CD4-positive, alpha-beta T cell (primary cell): ENCODE measurements around the gene PCDHGB7. TPM values are rescaled to one million over a fixed set of nuclear protein-coding genes. Genes with fewer than 3 reads are reported as not detected.
A peak's percentile ranks its signal among the peaks of the same experiment; 100 is the strongest.
"Not testable (repeated sequence)": the region's sequence is repeated elsewhere in the genome, so short reads cannot be mapped to it uniquely, and the experiment has no call there.

Experiments
- ATAC-seq: fragments of 200-7000 bp; cut with Tn5 transposase; one replicate; pipeline ENCODE4 v1.10.0; 2022; ENCODE audit warnings: mild to moderate bottlenecking; ENCODE audit not compliant: poor library complexity
- CTCF ChIA-PET: fragments of 350-600 bp; sonication (Branson Sonifier 250); formaldehyde crosslinking; loops from one replicate; lab custom pipeline; 2021; ENCODE audit warnings: antibody characterized with exemption, inconsistent platforms; lab: Charles Lee
- POLR2A ChIA-PET: fragments of 350-600 bp; sonication (Branson Sonifier 250); formaldehyde crosslinking; loops from one replicate; lab custom pipeline; 2021; ENCODE audit warnings: antibody characterized with exemption, inconsistent platforms; lab: Charles Lee
- DNase-seq, 14 experiments: peaks; one replicate each; pipeline ENCODE4 v3.0.0-alpha.2; 2013 to 2020; ENCODE audit warnings: mixed read lengths in 2 of 14
- H3K27ac ChIP-seq, 2 donors: one replicate each; pipeline versions ENCODE4 v1.5.1 to v1.7.0; 2013; ENCODE audit warnings: low read length in 2 of 2, low read depth in 1 of 2, mild to moderate bottlenecking in 1 of 2
- H3K27me3 ChIP-seq, 2 experiments: 1 replicate in 1 of 2; 2 replicates in 1 of 2; pipeline versions ENCODE4 v1.6.1 to v1.7.0; 2013; ENCODE audit warnings: low read length in 2 of 2, control low read depth in 1 of 2, mild to moderate bottlenecking in 1 of 2, moderate library complexity in 1 of 2; ENCODE audit not compliant: insufficient read depth in 2 of 2, control insufficient read depth in 1 of 2
- H3K36me3 ChIP-seq: one replicate; pipeline ENCODE4 v1.6.1; 2013; ENCODE audit warnings: low read length, control low read depth; ENCODE audit not compliant: insufficient read depth
- H3K4me1 ChIP-seq: one replicate; pipeline ENCODE4 v1.6.1; 2013; ENCODE audit warnings: low read length, control low read depth; ENCODE audit not compliant: insufficient read depth
- H3K4me3 ChIP-seq: one replicate; pipeline ENCODE4 v1.5.1; 2013; ENCODE audit warnings: mild to moderate bottlenecking, low read length, moderate library complexity
- H3K9me3 ChIP-seq, 2 experiments: 1 replicate in 1 of 2; 2 replicates in 1 of 2; pipeline versions ENCODE4 v1.6.1 to v1.7.0; 2013; ENCODE audit warnings: low read length in 2 of 2, mild to moderate bottlenecking in 2 of 2, control low read depth in 1 of 2, moderate library complexity in 1 of 2; ENCODE audit not compliant: control insufficient read depth in 1 of 2, insufficient read depth in 1 of 2
- H3K27ac Mint-ChIP-seq: one replicate; pipeline ENCODE4 v1.8.0; 2020; ENCODE audit warnings: mixed read lengths
- H3K27me3 Mint-ChIP-seq: one replicate; pipeline ENCODE4 v1.8.0; 2021; ENCODE audit warnings: mixed read lengths
- H3K36me3 Mint-ChIP-seq: one replicate; pipeline ENCODE4 v1.8.0; 2021; ENCODE audit warnings: low read depth, mixed read lengths
- H3K4me1 Mint-ChIP-seq: one replicate; pipeline ENCODE4 v1.8.0; 2021; ENCODE audit warnings: low read depth, mixed read lengths
- H3K4me3 Mint-ChIP-seq: one replicate; pipeline ENCODE4 v1.8.0; 2020; ENCODE audit warnings: mild to moderate bottlenecking, mixed read lengths
- H3K9me3 Mint-ChIP-seq: one replicate; pipeline ENCODE4 v1.8.0; 2020; ENCODE audit warnings: mixed read lengths
- intact Hi-C, 2 experiments: fragments of 100-400 bp; cut with DNase I in 1 of 2; cut with micrococcal nuclease in 1 of 2; formaldehyde crosslinking; loops; one replicate each; pipeline versions ENCODE4 v1.15.1 to v1.9.0; 2023 to 2025; cut with DNase I, micrococcal nuclease
- total RNA-seq, 174 experiments: library from RNA in 2 of 174; stranded (reverse) in 2 of 174; gene quantifications; one replicate each; pipeline ENCODE4 v1.2.3 and lab custom pipeline; 2021 to 2026
- TF ChIP-seq, protein P1 (sequence below): fragments of 200-600 bp; IDR thresholded peaks from one replicate; pipeline ENCODE4 v1.8.0; 2022; ENCODE audit warnings: antibody characterized with exemption, mild to moderate bottlenecking

PCDHGB7 gene
- total RNA-seq, 2 experiments from 2014 or later: not detected

DNA sequence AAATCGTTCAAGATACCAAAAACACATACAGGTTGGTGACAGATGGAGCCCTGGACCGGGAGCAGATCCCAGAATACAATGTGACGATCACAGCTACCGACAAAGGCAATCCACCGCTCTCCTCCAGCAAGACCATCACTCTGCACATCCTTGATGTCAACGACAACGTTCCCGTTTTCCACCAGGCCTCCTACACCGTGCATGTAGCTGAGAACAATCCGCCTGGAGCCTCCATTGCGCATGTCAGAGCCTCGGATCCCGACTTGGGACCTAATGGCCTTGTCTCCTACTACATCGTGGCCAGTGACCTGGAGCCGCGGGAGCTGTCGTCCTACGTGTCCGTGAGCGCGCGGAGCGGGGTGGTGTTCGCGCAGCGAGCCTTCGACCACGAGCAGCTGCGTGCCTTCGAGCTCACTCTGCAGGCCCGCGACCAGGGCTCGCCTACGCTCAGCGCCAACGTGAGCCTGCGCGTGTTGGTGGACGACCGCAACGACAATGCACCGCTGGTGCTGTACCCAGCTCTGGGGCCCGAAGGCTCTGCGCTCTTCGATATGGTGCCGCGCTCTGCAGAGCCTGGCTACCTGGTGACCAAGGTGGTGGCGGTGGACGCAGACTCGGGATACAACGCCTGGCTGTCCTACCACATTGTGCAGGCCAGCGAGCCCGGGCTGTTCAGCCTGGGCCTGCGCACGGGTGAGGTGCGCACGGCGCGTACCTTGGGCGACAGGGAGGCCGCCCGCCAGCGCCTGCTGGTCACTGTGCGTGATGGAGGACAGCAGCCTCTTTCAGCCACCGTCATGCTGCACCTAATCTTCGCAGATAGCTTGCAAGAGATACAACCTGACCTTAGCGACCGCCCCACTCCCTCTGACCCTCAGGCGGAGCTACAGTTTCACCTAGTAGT, 45.7 kb upstream of the PCDHGB7 start:
- POLR2A ChIA-PET: no interaction called here
- Mint-ChIP-seq H3K9me3 (peaks cover 19% of the 10 kb centered on the region), H3K4me1 (peaks cover 11% of the 10 kb centered on the region), H3K4me3 (no peak overlapping the region), H3K36me3 (peaks cover 34% of the 10 kb centered on the region), H3K27ac (no peak overlapping the region), H3K27me3 (peaks cover 82% of the 10 kb centered on the region)
- Histone ChIP-seq H3K36me3 (no peaks in the 10 kb centered on the region), H3K27me3 (peaks cover 66 to 67% of the 10 kb centered on the region in 2 experiments), H3K4me3 (no peak overlapping the region), H3K27ac (no peak overlapping the region), H3K4me1 (peaks cover 8% of the 10 kb centered on the region), H3K9me3 (peaks cover 41 to 59% of the 10 kb centered on the region in 2 experiments)
- DNase-seq: no peak
- CTCF ChIA-PET: interaction anchor here (2.7 kb wide), 1 partner anchor 51 kb away, joined by 11 read pairs; the partner anchor contains the start of gene TAF7
- no peak for ATAC-seq
- intact Hi-C loops: no loop called here
- TF ChIP-seq, protein P1, sequence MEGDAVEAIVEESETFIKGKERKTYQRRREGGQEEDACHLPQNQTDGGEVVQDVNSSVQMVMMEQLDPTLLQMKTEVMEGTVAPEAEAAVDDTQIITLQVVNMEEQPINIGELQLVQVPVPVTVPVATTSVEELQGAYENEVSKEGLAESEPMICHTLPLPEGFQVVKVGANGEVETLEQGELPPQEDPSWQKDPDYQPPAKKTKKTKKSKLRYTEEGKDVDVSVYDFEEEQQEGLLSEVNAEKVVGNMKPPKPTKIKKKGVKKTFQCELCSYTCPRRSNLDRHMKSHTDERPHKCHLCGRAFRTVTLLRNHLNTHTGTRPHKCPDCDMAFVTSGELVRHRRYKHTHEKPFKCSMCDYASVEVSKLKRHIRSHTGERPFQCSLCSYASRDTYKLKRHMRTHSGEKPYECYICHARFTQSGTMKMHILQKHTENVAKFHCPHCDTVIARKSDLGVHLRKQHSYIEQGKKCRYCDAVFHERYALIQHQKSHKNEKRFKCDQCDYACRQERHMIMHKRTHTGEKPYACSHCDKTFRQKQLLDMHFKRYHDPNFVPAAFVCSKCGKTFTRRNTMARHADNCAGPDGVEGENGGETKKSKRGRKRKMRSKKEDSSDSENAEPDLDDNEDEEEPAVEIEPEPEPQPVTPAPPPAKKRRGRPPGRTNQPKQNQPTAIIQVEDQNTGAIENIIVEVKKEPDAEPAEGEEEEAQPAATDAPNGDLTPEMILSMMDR: no peak

DNA sequence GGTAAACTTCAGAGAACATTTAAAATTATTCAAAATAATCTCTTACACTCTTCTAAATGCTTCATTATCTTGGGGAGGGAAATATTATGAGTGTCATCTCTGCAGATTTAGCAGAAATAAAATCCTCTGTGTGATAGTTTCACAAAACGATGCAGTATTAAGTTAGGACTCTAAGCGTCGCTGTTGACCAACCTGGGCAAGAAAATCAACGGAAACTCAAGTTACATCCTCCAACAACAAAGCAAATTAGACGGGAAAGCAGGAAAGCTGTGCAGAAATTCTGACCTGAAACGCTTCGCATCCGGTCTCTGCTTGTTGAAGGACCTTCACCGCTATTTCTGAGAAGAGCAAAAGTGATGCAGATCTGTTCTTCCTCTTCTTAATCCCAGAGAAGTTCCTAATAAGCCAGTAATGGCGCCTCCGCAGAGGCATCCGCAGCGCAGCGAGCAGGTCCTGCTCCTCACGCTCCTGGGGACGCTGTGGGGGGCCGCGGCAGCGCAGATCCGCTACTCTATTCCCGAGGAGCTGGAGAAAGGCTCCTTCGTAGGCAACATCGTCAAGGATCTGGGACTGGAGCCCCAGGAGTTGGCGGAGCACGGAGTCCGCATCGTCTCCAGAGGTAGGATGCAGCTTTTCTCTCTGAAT, 43.7 kb upstream of the PCDHGB7 start, which contains the start of gene PCDHGA6:
PCDHGA6 (plus strand) TSS at position 219 of the 645 bp plus-strand sequence; CDS start at position 412, 193 bp downstream.
- Histone ChIP-seq H3K4me3 (peak within 1 kb of the TSS; percentile 1), H3K9me3 (peaks cover 49 to 56% of the 10 kb centered on the region in 2 experiments), H3K27ac (no peak within 1 kb of the TSS), H3K4me1 (peaks cover 8% of the 10 kb centered on the region), H3K36me3 (no peaks in the 10 kb centered on the region), H3K27me3 (peaks cover 58 to 69% of the 10 kb centered on the region in 2 experiments)
- intact Hi-C loops: no loop called here
- DNase-seq (peak in 2 of 14 experiments; percentile 9 to 22), ATAC-seq (no peak)
- peaks cover 11% of the 10 kb centered on the region for H3K4me1 Mint-ChIP-seq
- TF ChIP-seq, protein P1: no peak
- peaks cover 81% of the 10 kb centered on the region for H3K27me3 Mint-ChIP-seq
- peaks cover 17% of the 10 kb centered on the region for H3K9me3 Mint-ChIP-seq
- H3K4me3 Mint-ChIP-seq: no peak within 1 kb of the TSS
- ChIA-PET CTCF (interaction anchor here (1.1 to 1.3 kb wide), 2 partner anchors 38 to 147 kb away, joined by 3 read pairs; partner anchors contain the start of gene PCDHGA10), POLR2A (no interaction called here)
- no peak within 1 kb of the TSS for H3K27ac Mint-ChIP-seq
- peaks cover 34% of the 10 kb centered on the region for H3K36me3 Mint-ChIP-seq

DNA sequence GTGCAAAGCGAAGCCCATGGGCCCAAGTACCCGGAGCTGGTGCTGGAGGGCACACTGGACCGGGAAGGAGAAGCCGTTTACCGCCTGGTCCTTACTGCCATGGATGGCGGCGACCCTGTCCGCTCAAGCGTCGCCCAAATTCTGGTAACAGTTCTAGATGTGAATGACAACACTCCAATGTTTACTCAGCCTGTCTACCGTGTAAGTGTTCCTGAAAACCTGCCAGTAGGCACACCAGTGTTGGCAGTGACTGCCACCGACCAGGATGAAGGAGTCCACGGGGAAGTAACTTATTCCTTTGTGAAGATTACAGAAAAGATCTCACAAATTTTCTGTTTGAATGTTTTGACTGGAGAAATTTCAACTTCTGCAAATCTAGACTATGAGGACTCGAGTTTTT, 42.9 kb upstream of the PCDHGB7 start:
- POLR2A ChIA-PET: no interaction called here
- no peak overlapping the region for H3K27ac Mint-ChIP-seq
- Histone ChIP-seq H3K9me3 (peaks cover 49 to 56% of the 10 kb centered on the region in 2 experiments), H3K27me3 (peaks cover 52 to 63% of the 10 kb centered on the region in 2 experiments), H3K36me3 (no peaks in the 10 kb centered on the region), H3K27ac (no peak overlapping the region), H3K4me1 (peaks cover 8% of the 10 kb centered on the region), H3K4me3 (no peak overlapping the region)
- no peak overlapping the region for H3K4me3 Mint-ChIP-seq
- peaks cover 16% of the 10 kb centered on the region for H3K9me3 Mint-ChIP-seq
- no peak for ATAC-seq
- H3K27me3 Mint-ChIP-seq: peaks cover 81% of the 10 kb centered on the region
- intact Hi-C loops: no loop called here
- TF ChIP-seq, protein P1: no peak
- H3K36me3 Mint-ChIP-seq: peaks cover 42% of the 10 kb centered on the region
- CTCF ChIA-PET: interaction anchor here (1.1 to 1.3 kb wide), 2 partner anchors 37 to 146 kb away, joined by 3 read pairs; partner anchors contain the start of gene PCDHGA10
- H3K4me1 Mint-ChIP-seq: peaks cover 10% of the 10 kb centered on the region
- no peak for DNase-seq

DNA sequence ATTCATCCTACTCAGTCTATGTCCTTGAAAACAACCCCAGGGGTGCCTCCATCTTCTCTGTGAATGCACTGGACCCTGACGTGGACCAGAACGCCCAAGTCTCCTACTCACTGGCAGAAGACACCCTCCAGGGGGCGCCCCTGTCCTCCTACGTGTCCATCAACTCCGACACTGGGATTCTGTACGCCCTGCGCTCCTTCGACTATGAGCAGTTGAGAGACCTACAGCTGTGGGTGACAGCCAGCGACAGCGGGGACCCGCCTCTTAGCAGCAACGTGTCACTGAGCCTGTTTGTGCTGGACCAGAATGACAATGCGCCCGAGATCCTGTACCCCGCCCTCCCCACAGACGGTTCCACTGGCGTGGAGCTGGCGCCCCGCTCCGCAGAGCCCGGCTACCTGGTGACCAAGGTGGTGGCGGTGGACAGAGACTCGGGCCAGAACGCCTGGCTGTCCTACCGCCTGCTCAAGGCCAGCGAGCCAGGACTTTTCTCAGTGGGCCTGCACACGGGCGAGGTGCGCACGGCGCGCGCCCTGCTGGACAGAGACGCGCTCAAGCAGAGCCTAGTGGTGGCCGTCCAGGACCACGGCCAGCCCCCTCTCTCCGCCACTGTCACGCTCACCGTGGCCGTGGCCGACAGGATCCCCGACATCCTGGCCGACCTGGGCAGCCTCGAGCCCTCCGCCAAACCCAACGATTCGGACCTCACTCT, 41.9 kb upstream of the PCDHGB7 start:
- H3K27ac Mint-ChIP-seq, H3K4me1 ChIP-seq, H3K4me3 ChIP-seq, POLR2A ChIA-PET, CTCF ChIA-PET, H3K4me1 Mint-ChIP-seq, intact Hi-C loops, H3K36me3 ChIP-seq, H3K27ac ChIP-seq, H3K4me3 Mint-ChIP-seq, DNase-seq, ATAC-seq: not testable (repeated sequence)
- H3K27me3 ChIP-seq: peaks cover 54 to 55% of the 10 kb centered on the region in 2 experiments
- H3K36me3 Mint-ChIP-seq: peaks cover 35% of the 10 kb centered on the region
- peaks cover 48 to 51% of the 10 kb centered on the region in 2 experiments for H3K9me3 ChIP-seq
- peaks cover 10% of the 10 kb centered on the region for H3K9me3 Mint-ChIP-seq
- peaks cover 80% of the 10 kb centered on the region for H3K27me3 Mint-ChIP-seq
